CMK (cell line): ENCODE data around the gene EPYC.

Experiments
- DNase-seq: peaks from one replicate; pipeline ENCODE4 v3.0.0-alpha.2; 2010; ENCODE audit warnings: low read depth

The EPYC gene, protein sequence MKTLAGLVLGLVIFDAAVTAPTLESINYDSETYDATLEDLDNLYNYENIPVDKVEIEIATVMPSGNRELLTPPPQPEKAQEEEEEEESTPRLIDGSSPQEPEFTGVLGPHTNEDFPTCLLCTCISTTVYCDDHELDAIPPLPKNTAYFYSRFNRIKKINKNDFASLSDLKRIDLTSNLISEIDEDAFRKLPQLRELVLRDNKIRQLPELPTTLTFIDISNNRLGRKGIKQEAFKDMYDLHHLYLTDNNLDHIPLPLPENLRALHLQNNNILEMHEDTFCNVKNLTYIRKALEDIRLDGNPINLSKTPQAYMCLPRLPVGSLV

DNA sequence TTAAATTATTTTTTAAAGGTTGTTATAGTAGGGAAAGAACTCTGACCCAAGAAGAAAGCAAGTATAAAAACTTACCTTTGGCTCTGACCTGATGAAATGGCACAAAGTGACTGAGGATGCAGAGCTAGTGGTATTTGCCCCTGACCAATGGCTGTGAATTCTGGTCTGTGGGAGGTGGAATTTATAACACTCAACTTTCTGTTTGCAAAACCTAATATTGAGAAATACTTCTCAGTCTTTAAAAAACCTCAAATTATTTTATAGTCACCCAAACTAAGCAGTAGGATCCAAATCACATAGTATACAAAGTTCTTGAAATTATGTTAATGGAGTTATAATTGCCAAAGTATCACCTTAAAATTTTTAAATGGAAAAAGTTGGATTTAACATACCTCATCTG, at the start of gene EPYC:
EPYC (minus strand) TSS at position 101 of the 400 bp plus-strand sequence. CDS start 2,407 bp downstream, outside the sequence.
- DNase-seq = no peak

DNA sequence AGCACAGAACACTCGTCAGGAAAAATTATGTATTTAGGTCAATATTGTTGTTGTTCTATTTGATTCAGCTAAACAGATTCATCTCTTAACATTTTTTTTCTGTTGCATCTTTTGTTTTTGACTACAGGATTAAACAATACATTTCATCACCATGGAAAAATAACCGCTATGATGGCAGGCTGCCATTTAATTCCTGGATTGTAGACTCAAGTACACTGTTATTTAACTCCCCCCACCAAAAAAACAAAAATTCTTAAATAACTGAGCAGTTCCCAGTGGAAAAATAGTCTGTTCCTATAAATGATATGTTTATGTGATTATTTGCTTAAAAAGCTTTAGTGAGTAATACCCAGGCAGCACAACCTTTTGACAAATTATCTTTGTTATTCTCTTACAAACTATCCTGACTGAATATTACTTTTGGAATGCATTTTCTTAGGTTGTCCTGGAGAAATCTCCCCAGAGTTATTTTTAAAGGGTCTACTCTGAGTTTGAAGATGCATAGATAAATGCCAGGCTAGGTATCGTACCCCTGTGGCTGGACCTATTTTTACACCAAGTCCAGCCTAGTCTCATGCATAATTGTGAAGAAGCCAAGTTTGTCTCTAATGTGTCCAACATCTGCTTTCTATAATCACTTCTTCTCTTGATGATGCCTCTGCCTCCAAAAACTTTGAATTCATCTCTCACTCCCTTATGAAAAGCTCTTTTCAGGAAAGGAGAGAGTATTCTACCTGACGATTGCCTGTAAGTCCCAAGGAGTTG, 49.4 kb upstream of the EPYC start:
- no peak for DNase-seq

DNA sequence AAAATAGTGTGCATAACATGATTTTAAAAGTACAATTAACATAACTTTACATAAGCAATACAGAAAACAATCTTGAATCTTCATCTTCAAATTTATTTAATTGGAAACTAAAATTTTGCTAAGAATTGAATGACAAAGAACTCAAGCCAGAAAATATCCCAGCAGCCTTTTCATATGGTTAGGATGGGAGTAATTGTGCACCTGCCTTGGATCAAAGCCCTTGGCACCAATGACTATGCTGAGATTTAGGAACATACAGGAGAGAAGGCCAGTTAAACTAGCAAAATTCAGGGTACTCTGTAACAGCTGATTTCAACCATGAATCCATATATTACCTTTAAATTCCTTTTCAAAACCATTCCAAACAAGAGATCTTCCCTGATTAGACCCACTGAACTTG, 47.3 kb upstream of the EPYC start:
- no peak for DNase-seq

DNA sequence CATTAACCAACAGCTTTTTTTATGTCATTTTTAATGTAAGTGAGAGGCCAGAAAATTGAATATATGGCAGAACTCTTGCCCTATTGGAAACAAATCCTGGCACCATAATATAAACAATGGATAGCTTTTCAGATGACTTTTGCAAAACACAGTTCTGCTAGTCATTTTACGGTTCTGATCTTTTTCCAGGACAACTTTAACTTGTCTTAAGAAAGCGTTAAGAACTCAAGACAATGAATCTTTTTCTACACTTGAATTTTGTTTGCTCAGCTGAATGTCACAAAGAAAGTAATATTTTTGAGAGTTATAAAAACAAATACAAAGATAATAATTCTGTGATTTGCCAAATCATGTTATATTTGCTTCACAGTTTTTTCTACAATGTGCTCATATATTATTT, 39.8 kb upstream of the EPYC start:
- no peak for DNase-seq

DNA sequence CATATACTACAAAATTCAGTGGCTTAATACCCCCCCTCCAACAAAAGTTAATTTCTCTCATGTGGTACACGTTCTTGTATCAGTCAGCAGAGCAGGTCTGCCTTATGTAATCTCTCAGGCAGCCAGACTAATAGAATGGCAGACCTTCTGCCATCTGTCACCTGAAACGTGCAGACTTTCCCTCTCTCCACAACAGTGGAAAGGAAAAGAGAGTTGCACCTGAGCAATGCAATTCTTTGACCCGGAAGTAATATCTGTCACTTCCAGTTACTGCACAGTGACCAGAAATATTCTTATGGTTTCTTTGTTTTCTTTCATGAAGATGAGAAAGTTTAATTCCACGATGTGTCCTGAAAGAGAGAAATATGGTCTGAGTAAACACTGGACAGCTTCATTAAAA, 38.6 kb upstream of the EPYC start:
- no peak for DNase-seq

DNA sequence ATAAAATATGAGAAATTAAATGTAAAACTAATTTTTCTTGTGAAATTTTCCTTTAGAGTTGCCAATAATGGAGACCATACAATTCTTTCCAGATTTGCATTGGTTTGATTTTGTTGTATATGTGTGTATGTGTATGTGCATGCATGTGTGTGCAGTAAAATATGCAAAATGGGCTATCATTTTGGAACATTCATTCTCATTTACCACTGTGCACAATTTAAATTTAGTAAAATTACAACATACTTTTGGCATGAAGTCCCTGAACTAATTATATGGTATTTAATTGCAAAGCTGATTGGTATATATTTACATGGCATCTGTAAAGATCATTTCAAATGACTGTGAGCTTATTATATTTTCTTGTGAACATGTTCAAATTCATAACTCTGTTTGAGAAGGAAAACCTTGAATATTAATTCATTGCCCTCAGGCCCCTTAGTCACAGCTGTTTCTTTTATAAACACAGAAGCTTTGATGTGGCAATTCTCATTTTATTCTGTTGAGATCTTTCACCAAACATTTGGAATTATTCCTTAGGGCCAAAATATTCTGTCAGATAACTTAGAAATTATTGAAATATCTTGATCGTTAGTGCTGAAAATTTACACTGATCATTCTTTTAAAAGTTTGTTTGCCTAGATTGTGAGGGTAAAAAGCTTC, 35.5 kb upstream of the EPYC start:
- DNase-seq = no peak

DNA sequence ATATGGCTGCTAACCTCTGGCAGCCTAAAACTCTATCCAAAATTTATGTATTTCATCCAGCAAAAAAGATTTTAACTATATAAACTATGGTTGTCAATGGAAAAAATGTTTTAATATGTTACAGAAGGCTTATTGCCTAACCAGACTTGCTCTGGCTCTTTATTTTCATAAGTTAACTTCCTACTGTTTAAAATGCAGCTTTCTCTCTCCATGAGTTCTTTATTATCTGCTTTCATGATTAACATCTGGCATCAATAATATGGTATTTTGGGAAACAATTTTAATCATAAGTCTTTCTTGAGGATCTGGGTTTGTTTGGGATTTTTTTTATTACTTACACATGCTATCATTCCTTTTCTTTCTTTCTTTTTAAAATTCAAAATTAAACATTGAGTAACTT, 32.5 kb upstream of the EPYC start:
- no peak for DNase-seq

DNA sequence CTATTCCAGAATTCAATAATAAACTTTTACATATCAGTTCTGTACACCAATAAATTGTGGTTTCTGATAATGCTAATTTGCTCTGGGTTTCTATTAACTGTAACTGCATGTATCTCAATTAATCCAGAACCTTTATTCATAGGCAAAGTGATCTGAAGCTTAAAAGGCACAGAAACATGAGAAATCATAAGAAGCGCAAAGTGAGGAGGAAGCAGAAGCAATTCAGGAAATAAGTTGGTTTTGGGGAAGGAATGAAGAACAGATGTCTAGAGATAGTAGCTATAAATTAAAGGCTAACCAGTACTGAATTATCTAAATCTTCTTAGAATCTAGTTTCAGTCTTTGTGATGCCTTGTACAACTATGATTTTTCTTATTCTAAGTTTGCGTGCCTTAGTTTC, 28.5 kb upstream of the EPYC start:
- DNase-seq = no peak

DNA sequence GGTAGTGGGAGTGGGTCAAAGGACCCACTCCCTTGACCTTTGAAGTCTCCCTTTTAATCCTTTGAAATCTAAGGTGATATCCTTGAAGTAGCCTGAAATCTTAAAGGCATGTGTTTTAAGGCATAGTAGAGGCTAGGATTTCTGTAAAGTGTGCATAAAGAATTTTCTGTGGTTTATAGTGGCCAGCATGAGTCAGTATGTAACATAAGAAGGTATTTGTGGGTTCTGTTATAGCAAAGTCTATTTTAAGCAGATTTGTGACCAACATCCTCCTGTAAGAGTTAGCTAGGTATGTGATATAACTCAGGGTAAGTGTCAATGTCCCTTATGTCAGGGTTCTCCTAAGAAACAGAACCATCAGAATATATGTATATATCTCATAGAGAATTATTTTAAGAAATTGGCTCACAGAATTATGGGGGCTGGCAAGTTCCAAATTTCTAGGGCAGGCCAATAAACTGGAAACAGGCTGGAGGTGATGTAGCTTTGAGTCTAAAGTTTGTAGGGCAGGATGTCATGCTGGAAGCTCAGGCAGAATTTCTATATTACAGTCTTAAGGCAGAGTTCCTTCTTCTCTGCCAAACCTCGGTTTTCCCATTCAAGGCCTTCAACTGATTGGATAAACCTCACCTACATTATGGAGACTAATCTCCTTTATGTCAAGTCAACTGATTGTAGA, 18.7 kb upstream of the EPYC start:
- DNase-seq = no peak

DNA sequence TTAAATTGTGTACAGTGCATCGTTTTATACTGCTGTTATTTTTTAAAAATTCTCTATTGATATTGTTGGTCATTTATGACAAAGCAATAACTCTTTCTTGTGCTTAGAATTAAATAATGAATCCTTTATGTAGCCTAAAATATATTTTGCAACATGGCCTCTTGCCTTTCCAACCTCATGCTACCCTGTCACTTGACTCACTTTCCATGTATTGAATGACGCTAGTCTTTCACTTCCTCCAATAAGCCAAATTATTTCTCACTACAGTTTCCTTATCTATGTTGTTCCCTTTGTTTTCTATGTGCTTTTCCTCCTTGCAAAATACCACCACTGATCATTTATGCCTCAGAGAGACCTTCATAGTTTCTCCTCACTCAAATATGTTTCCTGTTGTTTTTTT, 16.3 kb upstream of the EPYC start:
- no peak for DNase-seq

DNA sequence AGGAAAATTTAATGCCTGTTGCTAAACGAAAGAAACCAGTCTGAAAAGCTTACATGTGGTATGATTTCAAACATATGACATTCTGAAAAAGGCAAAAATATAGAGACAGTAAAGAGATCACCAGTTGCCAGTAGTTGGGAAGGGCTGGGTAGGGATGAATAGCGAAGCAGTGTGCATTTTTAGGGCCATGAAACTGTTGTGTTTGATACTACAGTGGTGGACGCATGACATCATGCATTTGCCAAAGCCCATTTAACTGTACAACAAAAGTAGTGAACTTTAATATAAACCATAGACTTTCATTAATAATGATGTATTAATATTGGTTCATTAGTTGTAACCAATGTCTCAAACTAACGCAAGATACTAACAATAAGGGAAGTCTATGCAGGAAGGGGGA, 14.7 kb upstream of the EPYC start:
- DNase-seq = no peak

DNA sequence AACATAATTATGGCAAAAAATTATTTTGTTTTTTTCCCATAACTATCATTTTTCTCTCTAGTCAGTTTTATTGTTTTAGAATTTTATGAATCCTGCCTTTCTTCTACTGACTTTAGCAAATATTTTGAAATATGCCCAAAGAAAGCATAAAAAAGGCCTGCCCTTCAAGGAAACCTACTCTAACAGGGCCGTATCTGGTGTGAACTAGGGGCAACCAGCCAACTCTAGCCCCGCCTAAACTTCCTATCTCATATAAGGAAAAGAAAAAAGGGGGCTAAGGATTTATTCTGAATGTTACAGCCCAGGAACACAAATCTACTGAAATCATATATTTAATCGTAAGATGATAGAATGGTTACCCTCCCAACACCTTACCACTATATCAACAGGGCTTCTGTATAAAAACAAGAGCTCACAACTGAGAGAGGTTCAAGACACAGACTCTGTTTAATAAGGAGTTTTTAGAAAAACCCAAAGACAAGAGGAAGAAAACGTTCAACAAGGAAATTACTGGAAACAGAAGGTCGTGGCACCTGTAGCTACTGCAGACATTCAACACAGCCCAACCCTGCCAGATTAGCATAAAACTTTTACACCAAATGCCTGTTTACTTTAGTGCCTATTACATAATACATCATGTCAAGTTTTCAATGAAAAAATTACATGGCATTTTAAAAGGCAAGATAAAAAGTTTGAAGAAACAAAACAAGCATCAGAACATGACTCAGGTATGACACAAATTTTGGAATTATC, 12.9 kb upstream of the EPYC start:
- no peak for DNase-seq

DNA sequence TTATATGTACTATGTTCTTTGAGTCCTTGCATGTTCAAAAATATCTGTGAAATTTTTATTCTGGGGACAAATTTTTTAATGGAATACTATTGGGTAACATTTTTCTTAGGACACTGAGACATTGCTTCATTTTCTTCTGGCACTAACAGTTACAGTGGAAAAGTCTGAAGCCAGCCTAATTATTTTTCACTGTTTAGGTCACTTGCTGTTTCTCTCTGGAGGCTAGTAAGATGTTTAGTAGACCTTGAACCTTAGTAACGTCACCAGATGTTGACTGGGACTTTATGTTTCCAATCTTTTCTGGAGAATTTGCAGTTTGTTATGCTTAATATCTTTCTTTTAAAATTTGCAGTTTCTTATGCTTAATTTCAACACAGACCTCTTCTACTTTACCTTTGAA, 12.3 kb upstream of the EPYC start:
- DNase-seq = no peak

DNA sequence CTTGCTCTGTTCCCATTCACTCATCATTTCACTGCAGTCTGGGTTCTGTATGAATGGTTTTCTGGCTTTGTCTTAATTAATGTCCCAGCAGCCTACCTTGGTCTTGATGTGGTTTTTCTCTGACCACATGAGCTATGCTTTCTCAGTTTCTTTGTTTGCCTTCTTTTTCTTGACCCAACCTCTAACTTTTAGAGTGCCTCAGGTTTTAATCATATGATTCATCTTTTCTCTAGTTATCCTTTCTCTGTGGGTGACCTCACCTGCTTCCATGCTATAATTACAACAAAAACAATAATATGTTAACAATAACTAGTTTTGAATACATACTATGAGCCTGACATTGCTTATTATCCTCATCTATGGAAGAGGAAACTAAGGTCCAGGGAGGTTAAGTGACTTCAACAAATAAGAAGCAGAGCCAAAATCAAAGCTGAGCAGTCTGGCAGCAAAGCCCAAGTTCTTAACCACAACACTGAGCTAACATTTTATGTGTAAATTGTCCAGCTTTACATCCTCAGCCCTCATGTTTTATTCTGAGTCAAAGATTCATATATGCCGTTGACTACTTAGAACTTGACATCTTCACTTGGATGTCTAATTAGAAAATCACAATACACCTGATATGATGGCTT, 4.7 kb upstream of the EPYC start:
- DNase-seq = no peak

DNA sequence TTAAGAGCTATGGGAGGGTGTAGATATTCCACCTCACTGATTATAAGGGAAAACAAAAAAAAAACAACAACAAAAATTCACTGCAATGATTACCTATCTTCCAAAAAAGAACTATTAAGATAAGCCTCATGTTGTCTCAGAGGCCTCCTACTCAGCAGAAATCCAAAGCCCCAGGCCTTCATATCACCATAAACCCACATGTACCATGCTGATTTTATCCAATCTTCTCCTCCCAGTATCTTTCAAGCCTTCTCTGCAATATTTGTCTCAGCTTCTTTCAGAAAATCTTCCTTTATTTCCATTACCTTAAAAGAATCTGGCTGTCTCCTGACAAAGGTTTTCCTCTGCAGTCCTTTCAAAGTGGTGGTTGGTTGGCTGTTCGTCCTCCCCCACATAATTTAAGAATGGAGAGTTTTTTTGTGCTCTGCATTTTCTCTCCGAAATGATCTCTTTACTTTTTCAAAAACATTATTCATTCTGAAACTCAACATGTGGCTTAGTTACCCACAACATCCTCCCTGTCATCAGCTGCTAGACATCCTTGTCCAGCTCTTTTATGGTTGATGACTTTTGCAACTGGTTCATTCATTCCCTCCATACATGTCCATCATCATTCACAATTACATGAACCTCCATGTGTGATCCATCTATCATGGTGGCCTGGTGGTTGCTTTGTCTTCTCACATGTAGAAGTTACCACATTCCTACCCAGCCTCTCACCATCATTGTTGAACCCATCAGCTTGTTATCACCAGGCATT, 2.9 kb upstream of the EPYC start:
- DNase-seq = no peak

DNA sequence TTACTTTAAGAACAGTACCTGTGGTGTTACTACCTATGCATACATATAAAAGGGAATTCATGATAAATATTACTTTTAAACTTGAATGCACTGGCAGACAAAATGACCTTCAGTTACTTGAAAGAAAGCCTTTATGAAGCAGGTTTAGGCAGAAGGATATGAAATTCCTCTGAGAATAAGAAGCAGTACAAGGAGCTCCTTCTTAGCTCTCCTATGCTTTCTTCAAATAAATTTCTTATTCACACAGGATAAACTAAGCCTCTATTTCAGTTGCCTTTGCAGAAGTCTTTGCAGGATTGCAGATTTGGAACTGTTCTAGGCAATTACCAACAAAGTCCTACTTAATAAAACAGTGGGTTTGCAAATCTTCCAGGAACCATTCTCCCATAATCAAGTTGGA, 1.0 kb downstream of the EPYC start:
- no peak for DNase-seq

DNA sequence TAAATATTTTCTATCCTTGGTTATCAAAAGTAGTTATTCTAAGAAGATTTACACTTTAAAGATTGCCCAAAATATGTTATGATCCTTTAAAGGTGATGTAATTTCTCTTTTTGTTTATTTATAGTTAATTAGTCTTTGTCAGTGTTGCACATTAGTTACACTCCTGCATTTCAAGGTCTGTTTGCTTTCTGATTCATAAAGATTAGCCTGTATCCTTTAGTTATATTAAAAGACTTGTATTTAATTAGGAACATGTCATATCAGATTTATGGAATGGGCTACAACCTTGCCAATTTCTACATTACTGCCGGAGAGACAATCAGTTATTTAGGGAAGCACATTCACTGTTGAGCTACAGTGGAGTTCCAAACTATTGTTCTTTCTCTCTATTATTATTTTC, 3.5 kb downstream of the EPYC start:
- no peak for DNase-seq

DNA sequence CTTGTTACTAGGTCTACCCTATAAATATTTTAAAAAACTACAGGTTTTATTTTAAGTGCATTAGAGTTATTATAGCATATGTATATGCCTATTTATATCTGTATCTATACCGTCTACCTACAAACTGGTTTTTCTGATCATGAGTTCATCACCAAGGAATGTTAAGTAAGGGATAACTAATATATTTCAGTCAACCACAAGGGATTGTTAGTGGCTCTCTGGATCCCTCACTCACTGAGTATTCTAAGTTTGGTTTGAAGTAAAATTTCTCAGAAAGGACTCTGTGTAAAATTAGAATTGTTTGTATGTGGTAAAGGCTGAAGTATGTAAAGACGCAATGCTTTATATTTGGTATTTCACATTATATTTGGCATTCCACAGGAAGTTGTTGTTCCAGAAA, 4.8 kb downstream of the EPYC start:
- DNase-seq = no peak

DNA sequence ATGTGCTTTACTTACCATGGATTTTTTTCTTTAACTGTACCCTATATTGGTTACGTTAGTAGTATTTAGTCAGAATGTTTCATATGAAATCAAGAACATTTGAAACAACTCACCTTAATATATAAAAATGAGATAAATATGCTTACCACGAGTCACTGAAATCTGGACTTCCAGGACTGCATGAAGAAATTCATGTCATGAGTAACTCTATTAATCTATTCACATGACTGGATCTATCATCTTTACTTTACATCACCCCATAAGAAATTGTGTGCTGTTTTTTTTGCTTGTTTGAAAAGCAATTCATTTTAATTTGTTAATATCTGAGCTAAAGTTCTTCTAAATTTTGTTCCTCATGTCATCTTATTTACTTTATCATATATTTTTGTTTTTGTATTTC, 5.2 kb downstream of the EPYC start:
- DNase-seq = no peak

DNA sequence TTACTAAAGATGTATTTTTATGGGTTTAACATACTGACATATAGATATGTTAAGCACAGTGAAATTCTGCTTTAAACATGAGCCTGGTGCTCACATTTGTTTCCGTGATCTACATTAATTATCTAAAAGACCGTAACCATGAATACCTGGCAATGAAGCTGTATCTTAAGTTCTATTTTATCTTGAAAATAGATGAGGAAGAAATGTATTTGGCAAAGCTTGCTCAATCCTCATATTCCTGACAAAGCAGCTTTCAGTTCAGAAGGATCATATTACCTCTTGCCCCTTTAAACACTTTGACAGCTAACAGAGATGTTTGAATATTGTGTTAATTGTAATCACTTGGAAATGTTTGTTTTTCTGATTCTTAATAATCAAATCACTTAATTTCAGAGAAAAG, 9.8 kb downstream of the EPYC start:
- DNase-seq = no peak
